ENCODE measurements around the gene TMX1. TPM values are rescaled to one million over a fixed set of nuclear protein-coding genes. Genes with fewer than 3 reads are reported as not detected.
"Not testable (repeated sequence)": the region's sequence is repeated elsewhere in the genome, so short reads cannot be mapped to it uniquely, and the experiment has no call there.

The TMX1 gene
- total RNA-seq, result 10 to 100 TPM; 40.6 to 51.9 TPM

- Mint-ChIP-seq H3K4me3 (no peak within 1 kb of the TSS), H3K27me3 (no peaks in the 10 kb centered on the region), H3K4me1 (peaks cover 15% of the 10 kb centered on the region), H3K36me3 (ENCODE audit: low read depth) (peaks cover 22% of the 10 kb centered on the region), H3K27ac (no peak within 1 kb of the TSS), H3K9me3 (no peaks in the 10 kb centered on the region)
- ATAC-seq (replicated peaks), result peak; percentile 95
These were observed at the start of gene TMX1 for GRCh38 chr14:51239813-51240803. TSS of gene TMX1 (plus strand) at chr14:51240247. CDS start at chr14:51240293, 46 bp downstream.

GRCh38 chr14:51201890-51202289 lies 38.2 kb upstream of the TMX1 start:
- no peaks in the 10 kb centered on the region for H3K4me1 Mint-ChIP-seq
- H3K27me3 Mint-ChIP-seq, result peaks cover 30% of the 10 kb centered on the region
- H3K4me3 Mint-ChIP-seq, result no peak overlapping the region
- no peak overlapping the region for H3K27ac Mint-ChIP-seq
- no peak for ATAC-seq (replicated peaks)
- peaks cover 9% of the 10 kb centered on the region for H3K9me3 Mint-ChIP-seq
- H3K36me3 Mint-ChIP-seq (ENCODE audit: low read depth), result no peaks in the 10 kb centered on the region

- Mint-ChIP-seq H3K9me3 (peaks cover 9% of the 10 kb centered on the region), H3K27ac (no peak overlapping the region)
These were observed 37.0 kb upstream of the TMX1 start for GRCh38 chr14:51202914-51203665.

GRCh38 chr14:51203881-51204280 lies 36.2 kb upstream of the TMX1 start:
- Mint-ChIP-seq H3K36me3 (ENCODE audit: low read depth) (no peaks in the 10 kb centered on the region), H3K4me1 (no peaks in the 10 kb centered on the region), H3K27ac (no peak overlapping the region), H3K9me3 (peaks cover 9% of the 10 kb centered on the region), H3K4me3 (no peak overlapping the region), H3K27me3 (peaks cover 36% of the 10 kb centered on the region)
- ATAC-seq (replicated peaks), result no peak

More at GRCh38 chr14:51202914-51203665, 37.0 kb upstream of the TMX1 start:
- Mint-ChIP-seq H3K27me3 (peaks cover 35% of the 10 kb centered on the region), H3K4me1 (no peaks in the 10 kb centered on the region), H3K36me3 (ENCODE audit: low read depth) (no peaks in the 10 kb centered on the region), H3K4me3 (no peak overlapping the region)
- ATAC-seq (replicated peaks), result no peak

- Mint-ChIP-seq H3K9me3 (peaks cover 9% of the 10 kb centered on the region), H3K27ac (no peak overlapping the region), H3K27me3 (peaks cover 40% of the 10 kb centered on the region), H3K36me3 (ENCODE audit: low read depth) (no peaks in the 10 kb centered on the region), H3K4me1 (no peaks in the 10 kb centered on the region), H3K4me3 (no peak overlapping the region)
- no peak for ATAC-seq (replicated peaks)
These were observed 34.6 kb upstream of the TMX1 start for GRCh38 chr14:51205486-51205885.

GRCh38 chr14:51206462-51206861 lies 33.6 kb upstream of the TMX1 start:
- Mint-ChIP-seq H3K4me3 (no peak overlapping the region), H3K27me3 (peaks cover 35% of the 10 kb centered on the region), H3K27ac (no peak overlapping the region), H3K4me1 (no peaks in the 10 kb centered on the region), H3K9me3 (peaks cover under 1% of the 10 kb centered on the region), H3K36me3 (ENCODE audit: low read depth) (no peaks in the 10 kb centered on the region)
- ATAC-seq (replicated peaks), result no peak

GRCh38 chr14:51207621-51208020 lies 32.4 kb upstream of the TMX1 start:
- Mint-ChIP-seq H3K4me1 (no peaks in the 10 kb centered on the region), H3K9me3 (no peaks in the 10 kb centered on the region), H3K27ac (no peak overlapping the region), H3K27me3 (peaks cover 28% of the 10 kb centered on the region), H3K4me3 (no peak overlapping the region), H3K36me3 (ENCODE audit: low read depth) (no peaks in the 10 kb centered on the region)
- no peak for ATAC-seq (replicated peaks)

GRCh38 chr14:51208982-51209381 lies 31.1 kb upstream of the TMX1 start:
- Mint-ChIP-seq H3K27me3 (peaks cover 24% of the 10 kb centered on the region), H3K36me3 (ENCODE audit: low read depth) (no peaks in the 10 kb centered on the region), H3K4me1 (no peaks in the 10 kb centered on the region), H3K27ac (no peak overlapping the region), H3K4me3 (no peak overlapping the region), H3K9me3 (no peaks in the 10 kb centered on the region)
- no peak for ATAC-seq (replicated peaks)

GRCh38 chr14:51209457-51209856 lies 30.6 kb upstream of the TMX1 start:
- peaks cover 20% of the 10 kb centered on the region for H3K27me3 Mint-ChIP-seq
- no peak overlapping the region for H3K27ac Mint-ChIP-seq
- H3K36me3 Mint-ChIP-seq (ENCODE audit: low read depth), result no peaks in the 10 kb centered on the region
- H3K4me1 Mint-ChIP-seq, result no peaks in the 10 kb centered on the region
- no peak overlapping the region for H3K4me3 Mint-ChIP-seq
- H3K9me3 Mint-ChIP-seq, result no peaks in the 10 kb centered on the region
- no peak for ATAC-seq (replicated peaks)

- Mint-ChIP-seq H3K4me1 (no peaks in the 10 kb centered on the region), H3K36me3 (ENCODE audit: low read depth) (no peaks in the 10 kb centered on the region), H3K9me3 (no peaks in the 10 kb centered on the region), H3K4me3 (no peak overlapping the region), H3K27me3 (peaks cover 19% of the 10 kb centered on the region), H3K27ac (no peak overlapping the region)
- no peak for ATAC-seq (replicated peaks)
These were observed 29.5 kb upstream of the TMX1 start for GRCh38 chr14:51210594-51210993.

GRCh38 chr14:51211149-51211548 lies 28.9 kb upstream of the TMX1 start:
- no peaks in the 10 kb centered on the region for H3K36me3 Mint-ChIP-seq (ENCODE audit: low read depth)
- no peaks in the 10 kb centered on the region for H3K9me3 Mint-ChIP-seq
- no peak overlapping the region for H3K27ac Mint-ChIP-seq
- no peak overlapping the region for H3K4me3 Mint-ChIP-seq
- peaks cover 16% of the 10 kb centered on the region for H3K27me3 Mint-ChIP-seq
- ATAC-seq (replicated peaks), result no peak
- H3K4me1 Mint-ChIP-seq, result no peaks in the 10 kb centered on the region

- H3K4me3 Mint-ChIP-seq, result no peak overlapping the region
- H3K27me3 Mint-ChIP-seq, result no peaks in the 10 kb centered on the region
- no peaks in the 10 kb centered on the region for H3K4me1 Mint-ChIP-seq
- H3K9me3 Mint-ChIP-seq, result peaks cover under 1% of the 10 kb centered on the region
- ATAC-seq (replicated peaks), result no peak
- no peak overlapping the region for H3K27ac Mint-ChIP-seq
- H3K36me3 Mint-ChIP-seq (ENCODE audit: low read depth), result no peaks in the 10 kb centered on the region
These were observed 23.4 kb upstream of the TMX1 start for GRCh38 chr14:51216602-51217001.

GRCh38 chr14:51219473-51220448 lies 20.3 kb upstream of the TMX1 start:
- no peak overlapping the region for H3K27ac Mint-ChIP-seq
- no peak overlapping the region for H3K4me3 Mint-ChIP-seq
- H3K27me3 Mint-ChIP-seq, result peaks cover 3% of the 10 kb centered on the region
- H3K9me3 Mint-ChIP-seq, result peaks cover 4% of the 10 kb centered on the region
- H3K4me1 Mint-ChIP-seq, result no peaks in the 10 kb centered on the region
- ATAC-seq (replicated peaks), result no peak
- H3K36me3 Mint-ChIP-seq (ENCODE audit: low read depth), result no peaks in the 10 kb centered on the region

GRCh38 chr14:51223463-51223862 lies 16.6 kb upstream of the TMX1 start:
- not testable (repeated sequence) for H3K9me3 Mint-ChIP-seq; H3K27me3 Mint-ChIP-seq; H3K27ac Mint-ChIP-seq; ATAC-seq (replicated peaks); H3K36me3 Mint-ChIP-seq (ENCODE audit: low read depth); H3K4me1 Mint-ChIP-seq; H3K4me3 Mint-ChIP-seq
